Endothelial cell of umbilical vein (primary cell): ENCODE measurements around the gene EIF3I. TPM values are rescaled to one million over a fixed set of nuclear protein-coding genes. Genes with fewer than 3 reads are reported as not detected.

Source experiments
- BruUV-seq: library from RNA; stranded (reverse); fragments of 400-500 nt; replicated peaks from 2 replicates; lab custom pipeline; 2021; lab: Mats Ljungman, UMichigan
- CTCF ChIA-PET: fragments of 300-600, 350-600 bp; sonication (Branson Sonifier 250); formaldehyde crosslinking; loops from one replicate; lab custom pipeline; 2021; ENCODE audit warnings: antibody characterized with exemption, inconsistent platforms; lab: Charles Lee
- POLR2A ChIA-PET: fragments of 300-600, 350-600 bp; sonication (Branson Sonifier 250); formaldehyde crosslinking; loops from one replicate; lab custom pipeline; 2021; ENCODE audit warnings: antibody characterized with exemption, inconsistent platforms; lab: Charles Lee
- DNase-seq: peaks from one replicate; pipeline ENCODE4 v3.0.0-alpha.2; 2011; ENCODE audit warnings: low read depth, low spot score
- FAIRE-seq: peaks from 2 replicates; lab custom pipeline; 2011; peaks lifted over from hg19 to GRCh38; lab: Jason Lieb, UNC
- H2AFZ ChIP-seq: 2 replicates; pipeline ENCODE4 v1.6.0; 2012; ENCODE audit warnings: low read depth, low read length, control low read depth, inconsistent platforms
- H3K27ac ChIP-seq: 2 replicates; pipeline ENCODE4 v1.5.1; 2011; ENCODE audit warnings: low read depth, mild to moderate bottlenecking, control low read depth, low read length, moderate library complexity; ENCODE audit not compliant: insufficient read depth
- H3K27me3 ChIP-seq, 2 experiments: 2 replicates each; pipeline versions ENCODE4 v1.6.0 to v1.6.1; 2011; ENCODE audit warnings: low read length in 2 of 2, mixed read lengths in 1 of 2; ENCODE audit not compliant: control insufficient read depth in 2 of 2, insufficient read depth in 2 of 2
- H3K36me3 ChIP-seq, 2 experiments: 2 replicates in 1 of 2; 3 replicates in 1 of 2; pipeline ENCODE4 v1.5.1; 2011; ENCODE audit warnings: low read length in 2 of 2, mild to moderate bottlenecking in 1 of 2, moderate library complexity in 1 of 2; ENCODE audit not compliant: control insufficient read depth in 2 of 2, insufficient read depth in 2 of 2; ENCODE audit errors: extremely low read depth in 1 of 2
- H3K4me1 ChIP-seq: 3 replicates; pipeline ENCODE4 v1.5.1; 2011; ENCODE audit warnings: mild to moderate bottlenecking, low read length; ENCODE audit not compliant: control insufficient read depth, insufficient read depth; ENCODE audit errors: extremely low read depth
- H3K4me2 ChIP-seq: 2 replicates; pipeline ENCODE4 v1.6.1; 2011; ENCODE audit warnings: low read length, control low read depth, mixed read lengths; ENCODE audit not compliant: insufficient read depth
- H3K4me3 ChIP-seq, 3 experiments: fragments of 200-600 bp in 1 of 3; sonication (generic), shearing (Covaris generic) in 1 of 3; replicated peaks in 1 of 3; 2 replicates each; pipeline ENCODE4 v1.5.1; 2011 to 2016; ENCODE audit warnings: control low read depth in 3 of 3, low read length in 3 of 3, mild to moderate bottlenecking in 2 of 3, inconsistent platforms in 1 of 3, low read depth in 1 of 3, moderate library complexity in 1 of 3; ENCODE audit not compliant: insufficient read depth in 1 of 3
- H3K79me2 ChIP-seq: 2 replicates; pipeline ENCODE4 v1.6.0; 2012; ENCODE audit warnings: low read length, inconsistent platforms; ENCODE audit not compliant: control insufficient read depth, insufficient read depth
- H3K9ac ChIP-seq: replicated peaks from 2 replicates; pipeline ENCODE3; 2011; ENCODE audit warnings: low read length, control low read depth; ENCODE audit not compliant: insufficient read depth; ENCODE audit errors: extremely low read depth
- H3K9me1 ChIP-seq: replicated peaks from 3 replicates; pipeline ENCODE4 v1.6.0; 2011; ENCODE audit warnings: mild to moderate bottlenecking, low read length; ENCODE audit not compliant: control insufficient read depth, insufficient read depth; ENCODE audit errors: extremely low read depth
- H3K9me3 ChIP-seq: replicated peaks from 2 replicates; pipeline ENCODE4 v1.5.1; 2012; ENCODE audit warnings: low read length, inconsistent platforms; ENCODE audit not compliant: control insufficient read depth, insufficient read depth
- H4K20me1 ChIP-seq: replicated peaks from 2 replicates; pipeline ENCODE3; 2011; ENCODE audit warnings: mild to moderate bottlenecking, low read length; ENCODE audit not compliant: control insufficient read depth, insufficient read depth; ENCODE audit errors: extremely low read depth
- EZH2 ChIP-seq: IDR thresholded peaks from 2 replicates; pipeline ENCODE4 v1.6.1; 2012; ENCODE audit warnings: borderline replicate concordance, low read depth, mild to moderate bottlenecking, moderate library complexity, low read length, inconsistent platforms; ENCODE audit not compliant: severe bottlenecking
- FOS ChIP-seq: IDR thresholded peaks from 2 replicates; pipeline ENCODE4 v1.6.1; 2011; ENCODE audit warnings: mild to moderate bottlenecking, low read length, moderate library complexity, borderline replicate concordance; ENCODE audit not compliant: insufficient read depth
- GATA2 ChIP-seq: IDR thresholded peaks from 2 replicates; pipeline ENCODE4 v1.7.0; 2011; ENCODE audit warnings: low read depth, mild to moderate bottlenecking, moderate library complexity, mixed read lengths, low read length; ENCODE audit not compliant: insufficient read length, insufficient read depth
- JUN ChIP-seq: IDR thresholded peaks from 2 replicates; pipeline ENCODE4 v1.6.1; 2011; ENCODE audit warnings: borderline replicate concordance, low read depth; ENCODE audit not compliant: insufficient read length, insufficient read depth
- MYC ChIP-seq: IDR thresholded peaks from one replicate; pipeline ENCODE4 v1.6.1; 2011; ENCODE audit warnings: mild to moderate bottlenecking, low read depth, low read length
- POLR2A ChIP-seq: IDR thresholded peaks from 2 replicates; pipeline ENCODE4 v1.6.1; 2012; ENCODE audit warnings: low read depth, mild to moderate bottlenecking, control low read depth, low read length
- POLR2AphosphoS5 ChIP-seq: IDR thresholded peaks from 2 replicates; pipeline ENCODE4 v1.6.1; 2012; ENCODE audit warnings: low read depth, mild to moderate bottlenecking, control low read depth, low read length, moderate library complexity; ENCODE audit not compliant: insufficient read depth
- dilution Hi-C: fragments of 300-500 bp; cut with MboI; formaldehyde crosslinking; loops from one replicate; pipeline ENCODE4 v1.15.0; 2019; ENCODE audit warnings: low sequenced_read_pairs; ENCODE audit not compliant: extremely low pct_ligation_motif_present
- intact Hi-C: fragments of 100-400 bp; cut with micrococcal nuclease; formaldehyde crosslinking; loops from one replicate; pipeline ENCODE4 v1.10.0; 2022
- polyA plus RNA-seq, 4 experiments: library from polyadenylated mRNA; depleted of rRNA in 3 of 4; stranded (reverse) in 3 of 4; unstranded in 1 of 4; fragments of >200 nt; gene quantifications; 2 replicates each; pipeline versions ENCODE4 v1.2.1 to v1.2.3, GENCODE V29; 2011 to 2012; ENCODE audit warnings: missing spikeins in 1 of 4
- total RNA-seq: library from RNA; stranded (reverse); gene quantifications from 2 replicates; pipeline ENCODE4 v1.2.3, GENCODE V29; 2021
- TF ChIP-seq, protein P1 (sequence below), 2 donors: IDR thresholded peaks; 1 replicate in 1 of 2; 2 replicates in 1 of 2; pipeline ENCODE4 v1.5.1; 2011; ENCODE audit warnings: low read length in 2 of 2, mild to moderate bottlenecking in 2 of 2, moderate library complexity in 2 of 2, control low read depth in 1 of 2, inconsistent platforms in 1 of 2, low read depth in 1 of 2; ENCODE audit not compliant: insufficient read depth in 1 of 2; ENCODE audit errors: extremely low read depth in 1 of 2
- TF ChIP-seq, protein P2 (sequence below): IDR thresholded peaks from 2 replicates; pipeline ENCODE4 v1.6.1; 2011; ENCODE audit not compliant: insufficient read depth, insufficient read length

EIF3I gene
- total and polyA plus RNA-seq, 2 donors (not counting 3 experiments of a cell fraction or from before 2014, with no cell fraction given): 186 to 331 TPM

DNA sequence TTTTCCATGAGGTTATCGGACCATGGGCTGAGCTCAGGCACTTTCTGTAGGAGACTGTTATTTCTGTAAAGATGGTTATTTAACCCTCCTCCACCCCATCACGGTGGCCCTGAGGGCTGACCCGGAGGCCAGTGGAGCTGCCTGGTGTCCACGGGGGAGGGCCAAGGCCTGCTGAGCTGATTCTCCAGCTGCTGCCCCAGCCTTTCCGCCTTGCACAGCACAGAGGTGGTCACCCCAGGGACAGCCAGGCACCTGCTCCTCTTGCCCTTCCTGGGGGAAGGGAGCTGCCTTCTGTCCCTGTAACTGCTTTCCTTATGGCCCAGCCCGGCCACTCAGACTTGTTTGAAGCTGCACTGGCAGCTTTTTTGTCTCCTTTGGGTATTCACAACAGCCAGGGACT is 24.4 kb upstream of the EIF3I start:
- dilution Hi-C loops: no loop called here
- CTCF ChIA-PET: interaction anchor here (0.9 to 1.0 kb wide), 2 partner anchors 8 to 18 kb away, joined by 3 to 4 read pairs; no protein-coding TSS in a partner anchor

More for the DNA sequence above, 24.4 kb upstream of the EIF3I start:
- Histone ChIP-seq H3K79me2 (no peaks in the 10 kb centered on the region), H3K36me3 (peaks cover 21 to 38% of the 10 kb centered on the region in 2 experiments), H3K9me3 (no peaks in the 10 kb centered on the region), H3K27me3 (no peaks in the 10 kb centered on the region), H3K4me3 (no peak overlapping the region), H3K9ac (no peak overlapping the region), H4K20me1 (no peaks in the 10 kb centered on the region), H3K27ac (no peak overlapping the region), H3K4me1 (peaks cover 8% of the 10 kb centered on the region), H3K9me1 (no peaks in the 10 kb centered on the region), H2AFZ (no peak overlapping the region), H3K4me2 (no peak overlapping the region)
- TF ChIP-seq, protein P1, sequence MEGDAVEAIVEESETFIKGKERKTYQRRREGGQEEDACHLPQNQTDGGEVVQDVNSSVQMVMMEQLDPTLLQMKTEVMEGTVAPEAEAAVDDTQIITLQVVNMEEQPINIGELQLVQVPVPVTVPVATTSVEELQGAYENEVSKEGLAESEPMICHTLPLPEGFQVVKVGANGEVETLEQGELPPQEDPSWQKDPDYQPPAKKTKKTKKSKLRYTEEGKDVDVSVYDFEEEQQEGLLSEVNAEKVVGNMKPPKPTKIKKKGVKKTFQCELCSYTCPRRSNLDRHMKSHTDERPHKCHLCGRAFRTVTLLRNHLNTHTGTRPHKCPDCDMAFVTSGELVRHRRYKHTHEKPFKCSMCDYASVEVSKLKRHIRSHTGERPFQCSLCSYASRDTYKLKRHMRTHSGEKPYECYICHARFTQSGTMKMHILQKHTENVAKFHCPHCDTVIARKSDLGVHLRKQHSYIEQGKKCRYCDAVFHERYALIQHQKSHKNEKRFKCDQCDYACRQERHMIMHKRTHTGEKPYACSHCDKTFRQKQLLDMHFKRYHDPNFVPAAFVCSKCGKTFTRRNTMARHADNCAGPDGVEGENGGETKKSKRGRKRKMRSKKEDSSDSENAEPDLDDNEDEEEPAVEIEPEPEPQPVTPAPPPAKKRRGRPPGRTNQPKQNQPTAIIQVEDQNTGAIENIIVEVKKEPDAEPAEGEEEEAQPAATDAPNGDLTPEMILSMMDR (IDR thresholded peaks at IDR 0.05; ENCODE audit: extremely low read depth in 1 of 2, insufficient read depth in 1 of 2, low read depth in 1 of 2, low read length in 2 of 2): no peak
- no peak for TF ChIP-seq MYC
- TF ChIP-seq JUN: no peak
- TF ChIP-seq, protein P2, sequence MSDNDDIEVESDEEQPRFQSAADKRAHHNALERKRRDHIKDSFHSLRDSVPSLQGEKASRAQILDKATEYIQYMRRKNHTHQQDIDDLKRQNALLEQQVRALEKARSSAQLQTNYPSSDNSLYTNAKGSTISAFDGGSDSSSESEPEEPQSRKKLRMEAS: no peak
- no peak for TF ChIP-seq POLR2A
- TF ChIP-seq EZH2: no peak
- TF ChIP-seq FOS: no peak
- TF ChIP-seq GATA2: no peak
- no peak for TF ChIP-seq POLR2AphosphoS5
- POLR2A ChIA-PET: interaction anchor here (0.7 kb wide), 1 partner anchor 37 kb away, joined by 4 read pairs; no protein-coding TSS in a partner anchor
- no peak for FAIRE-seq
- BruUV-seq: no TSS peak
- intact Hi-C loops: no loop called here
- no peak for DNase-seq
